GM12865 (cell line): ENCODE measurements around the gene IQCM.

ENCODE experiments used
- DNase-seq: peaks from one replicate; pipeline ENCODE4 v3.0.0; 2010; ENCODE audit warnings: low read depth
- H3K4me3 ChIP-seq: 2 replicates; pipeline ENCODE4 v1.5.1; 2011; ENCODE audit warnings: mild to moderate bottlenecking, low read depth, low read length, control low read depth
- CTCF ChIP-seq: IDR thresholded peaks from 2 replicates; pipeline ENCODE4 v1.5.1; 2011; ENCODE audit warnings: low read length, control low read depth, low read depth, inconsistent platforms; ENCODE audit not compliant: insufficient read depth; ENCODE audit errors: missing control alignments

Gene IQCM, protein sequence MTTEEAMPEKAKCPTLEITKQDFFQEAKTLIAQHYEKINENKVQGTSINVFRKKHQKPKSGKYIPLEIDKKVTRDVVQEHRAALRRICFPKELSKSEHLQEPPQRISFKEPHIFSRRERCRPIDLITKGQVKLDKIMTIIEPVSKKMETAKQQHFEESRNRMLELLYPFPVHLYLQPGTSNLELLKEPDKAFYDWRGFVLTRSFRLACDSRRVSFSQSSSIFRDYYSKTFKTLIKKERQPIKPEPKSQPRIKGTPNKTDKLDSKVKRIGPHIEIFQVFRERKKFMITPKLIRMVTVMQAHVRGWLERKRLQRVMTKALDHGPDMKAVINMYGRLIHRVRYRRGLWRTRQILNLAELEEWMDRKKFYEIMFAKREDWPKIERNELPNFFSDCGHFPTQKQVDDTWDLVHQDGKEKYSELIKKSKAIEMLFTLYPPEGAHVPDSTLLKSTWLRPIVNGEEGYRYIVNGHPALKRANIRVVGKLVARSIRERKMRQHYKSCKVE

DNA sequence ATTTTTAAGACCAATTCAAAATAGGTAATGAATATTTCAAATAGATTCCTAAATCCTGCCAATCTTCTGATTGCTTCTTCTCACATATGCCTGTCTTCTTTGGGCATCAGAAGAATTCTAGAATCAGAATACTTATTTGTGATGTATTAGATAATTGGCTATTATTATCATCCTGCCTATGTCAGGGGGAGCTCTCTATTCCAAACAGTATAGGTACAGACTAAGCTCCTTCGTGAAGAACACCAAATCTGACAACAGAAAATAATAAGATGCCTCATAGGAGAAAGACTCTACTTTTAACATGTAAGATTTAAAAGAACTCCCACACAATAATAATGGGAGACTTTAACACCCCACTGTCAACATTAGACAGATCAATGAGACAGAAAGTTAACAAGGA lies at the start of gene IQCM:
Gene IQCM, minus strand, starts transcription at position 101 of the 400 bp plus-strand sequence. CDS start 73,152 bp downstream, outside the sequence.
- no peak for TF ChIP-seq CTCF
- no peak within 1 kb of the TSS for H3K4me3 ChIP-seq
- DNase-seq, result no peak

GRCh38 chr4:149857446-149857845 lies 41.8 kb upstream of the IQCM start:
- no peak for TF ChIP-seq CTCF
- no peak for DNase-seq
- no peak overlapping the region for H3K4me3 ChIP-seq

DNA sequence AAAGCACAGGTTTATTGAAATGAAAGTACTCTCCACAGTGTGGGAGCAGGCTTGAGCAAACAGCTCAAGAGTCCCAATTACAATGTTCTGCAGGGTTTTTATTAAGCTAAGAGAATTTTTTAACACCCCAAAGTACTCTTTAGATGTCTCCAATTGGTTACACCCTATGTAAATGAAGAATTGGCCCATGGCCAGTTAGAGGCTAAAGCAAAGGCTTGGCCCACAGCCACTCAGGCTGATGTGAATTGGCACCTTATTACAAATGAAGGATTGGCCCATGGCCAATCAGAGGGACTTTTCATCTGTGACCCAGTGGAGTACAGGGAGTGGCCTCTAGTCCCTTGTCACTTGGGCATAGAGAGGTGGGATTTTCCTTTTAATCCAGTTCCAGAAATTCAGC lies 30.1 kb upstream of the IQCM start:
- no peak for TF ChIP-seq CTCF
- no peak for DNase-seq
- H3K4me3 ChIP-seq, result no peak overlapping the region

GRCh38 chr4:149841686-149842085 lies 26.0 kb upstream of the IQCM start:
- TF ChIP-seq CTCF, result no peak
- no peak for DNase-seq
- no peak overlapping the region for H3K4me3 ChIP-seq

DNA sequence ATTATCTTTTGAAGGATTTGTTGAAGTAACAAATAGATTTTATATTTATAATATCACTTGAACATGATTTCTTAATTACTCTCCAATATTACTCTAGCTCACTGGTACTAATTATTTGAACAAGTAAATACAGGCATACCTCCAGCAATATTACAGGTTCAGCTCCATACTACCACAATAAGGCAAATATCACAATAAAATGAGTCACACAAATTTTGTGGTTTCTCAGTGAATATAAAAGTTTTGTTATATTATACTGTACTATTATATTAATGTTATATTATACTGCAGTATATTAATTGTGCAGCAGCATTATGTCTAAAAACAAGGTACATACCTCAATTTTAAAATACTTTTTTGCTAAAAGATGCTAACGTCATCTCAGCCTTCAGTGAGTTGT lies 22.4 kb upstream of the IQCM start:
- no peak for DNase-seq
- no peak for TF ChIP-seq CTCF
- H3K4me3 ChIP-seq, result no peak overlapping the region

DNA sequence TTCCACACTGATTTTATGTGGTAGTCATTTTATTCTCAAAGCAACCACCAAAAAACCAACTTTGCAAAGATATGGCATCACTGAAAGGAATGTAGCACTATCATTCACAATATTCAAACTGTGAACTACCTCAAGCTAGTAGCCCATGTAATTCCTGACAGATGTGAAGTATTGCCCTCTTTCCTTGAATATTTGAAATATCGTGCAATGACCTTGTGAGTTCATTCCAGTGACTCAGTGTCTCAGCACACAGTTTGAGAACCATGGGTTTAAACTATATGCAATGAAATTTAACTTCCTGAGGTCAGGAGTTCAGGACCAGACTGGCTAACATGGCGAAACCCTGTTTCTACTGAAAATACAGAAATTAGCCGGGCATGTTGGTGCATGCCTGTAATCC lies 20.9 kb upstream of the IQCM start:
- no peak for TF ChIP-seq CTCF
- DNase-seq, result no peak
- H3K4me3 ChIP-seq, result no peak overlapping the region
